GM12874 (cell line): Measurements from ENCODE around the gene BNIP1.

ENCODE experiments used
- TF ChIP-seq, protein P1 (sequence below): IDR thresholded peaks from 2 replicates; pipeline ENCODE4 v1.5.1; 2011; ENCODE audit warnings: low read depth, mild to moderate bottlenecking, control low read depth, low read length, moderate library complexity; ENCODE audit not compliant: insufficient read depth

BNIP1 gene

GRCh38 chr5:173153842-173154241 is 9.5 kb downstream of the BNIP1 start:
- TF ChIP-seq, protein P1, sequence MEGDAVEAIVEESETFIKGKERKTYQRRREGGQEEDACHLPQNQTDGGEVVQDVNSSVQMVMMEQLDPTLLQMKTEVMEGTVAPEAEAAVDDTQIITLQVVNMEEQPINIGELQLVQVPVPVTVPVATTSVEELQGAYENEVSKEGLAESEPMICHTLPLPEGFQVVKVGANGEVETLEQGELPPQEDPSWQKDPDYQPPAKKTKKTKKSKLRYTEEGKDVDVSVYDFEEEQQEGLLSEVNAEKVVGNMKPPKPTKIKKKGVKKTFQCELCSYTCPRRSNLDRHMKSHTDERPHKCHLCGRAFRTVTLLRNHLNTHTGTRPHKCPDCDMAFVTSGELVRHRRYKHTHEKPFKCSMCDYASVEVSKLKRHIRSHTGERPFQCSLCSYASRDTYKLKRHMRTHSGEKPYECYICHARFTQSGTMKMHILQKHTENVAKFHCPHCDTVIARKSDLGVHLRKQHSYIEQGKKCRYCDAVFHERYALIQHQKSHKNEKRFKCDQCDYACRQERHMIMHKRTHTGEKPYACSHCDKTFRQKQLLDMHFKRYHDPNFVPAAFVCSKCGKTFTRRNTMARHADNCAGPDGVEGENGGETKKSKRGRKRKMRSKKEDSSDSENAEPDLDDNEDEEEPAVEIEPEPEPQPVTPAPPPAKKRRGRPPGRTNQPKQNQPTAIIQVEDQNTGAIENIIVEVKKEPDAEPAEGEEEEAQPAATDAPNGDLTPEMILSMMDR, result no peak

GRCh38 chr5:173155912-173156311 is 11.6 kb downstream of the BNIP1 start:
- TF ChIP-seq, protein P1, result no peak

DNA sequence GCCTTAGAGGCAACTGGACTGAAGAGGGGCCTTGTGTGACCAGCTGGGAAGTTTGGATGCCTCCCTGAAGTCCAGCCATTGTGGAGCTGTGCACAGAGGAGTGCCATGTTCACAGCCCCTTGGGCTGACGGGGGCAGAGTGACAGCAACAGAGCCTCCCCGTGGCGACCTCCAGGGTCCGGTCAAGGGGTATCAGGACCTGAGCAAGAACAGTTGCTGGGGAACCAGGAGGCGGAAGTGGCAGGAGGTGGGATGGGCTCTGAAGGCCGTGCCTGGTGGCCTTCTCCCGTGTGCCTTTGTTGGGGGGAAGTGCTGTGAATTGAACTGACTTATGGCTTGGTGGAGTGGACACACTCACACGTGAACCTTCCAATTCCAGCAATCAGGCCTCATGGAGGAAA is 14.0 kb downstream of the BNIP1 start:
- TF ChIP-seq, protein P1, result no peak

GRCh38 chr5:173159256-173159655 is 14.9 kb downstream of the BNIP1 start:
- TF ChIP-seq, protein P1, result no peak

DNA sequence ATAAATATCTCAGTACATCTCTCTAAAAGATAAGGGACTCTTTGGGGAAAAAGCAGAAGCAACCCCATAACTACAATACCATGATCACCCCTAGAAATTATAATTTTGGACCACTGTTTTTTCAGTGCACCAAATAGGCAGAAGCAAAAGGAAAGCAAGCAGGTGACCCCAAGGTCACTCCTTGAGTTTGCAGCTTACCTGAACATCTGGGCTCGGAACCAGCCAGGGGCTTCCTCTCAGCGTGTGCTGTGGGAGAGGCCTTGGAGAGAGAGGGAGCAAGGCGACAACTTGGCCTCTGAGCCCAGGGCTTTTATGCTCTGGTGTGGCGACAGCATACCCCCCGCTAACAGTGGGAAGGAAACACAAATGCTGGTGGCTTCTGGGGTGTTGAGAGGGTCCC is 16.8 kb downstream of the BNIP1 start:
- TF ChIP-seq, protein P1, result no peak

- TF ChIP-seq, protein P1, result no peak
Measured at GRCh38 chr5:173163219-173163618, 18.9 kb downstream of the BNIP1 start.

GRCh38 chr5:173165177-173166016 is 21.1 kb downstream of the BNIP1 start:
- TF ChIP-seq, protein P1, result no peak
